ENCODE measurements around the gene NME2.

Gene NME2

DNA sequence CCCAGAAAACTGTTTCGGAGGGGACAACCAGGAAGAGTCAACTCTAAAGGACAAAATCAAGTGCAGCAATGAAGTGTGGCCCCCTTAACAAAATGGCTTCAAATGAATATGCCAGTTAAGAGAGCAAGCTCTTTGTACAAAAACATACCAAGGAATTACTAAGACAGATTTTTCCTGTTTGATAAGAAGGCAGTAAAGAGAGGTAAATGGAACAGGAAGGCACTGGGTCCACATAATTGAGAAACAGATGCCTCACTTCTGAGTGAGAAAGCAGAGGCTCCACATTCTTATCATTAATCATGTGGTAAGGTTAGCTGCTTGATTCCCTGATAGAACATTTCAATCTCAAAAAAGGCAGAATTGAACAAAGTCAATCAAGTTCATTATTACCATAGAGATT is 48.7 kb downstream of the NME2 start:
- DNase-seq: no peak

DNA sequence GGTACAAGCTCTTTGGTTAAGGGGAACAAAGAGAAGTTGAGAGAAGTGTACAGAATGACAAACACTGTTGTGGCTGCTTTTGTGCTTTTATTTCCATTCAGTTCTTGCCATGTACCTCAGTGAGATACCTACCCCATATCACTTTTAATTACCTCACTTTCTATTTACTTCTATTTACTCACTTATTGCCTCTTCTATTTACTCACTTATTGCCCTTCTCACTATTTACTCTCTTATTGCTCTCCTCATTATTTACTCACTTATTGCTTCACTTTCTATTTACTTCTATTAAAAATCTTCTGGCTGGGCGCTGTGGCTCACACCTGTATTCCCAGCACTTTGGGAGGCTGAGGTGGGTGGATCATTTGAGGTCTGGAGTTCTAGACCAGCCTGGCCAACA is 51.7 kb downstream of the NME2 start:
- DNase-seq: no peak

DNA sequence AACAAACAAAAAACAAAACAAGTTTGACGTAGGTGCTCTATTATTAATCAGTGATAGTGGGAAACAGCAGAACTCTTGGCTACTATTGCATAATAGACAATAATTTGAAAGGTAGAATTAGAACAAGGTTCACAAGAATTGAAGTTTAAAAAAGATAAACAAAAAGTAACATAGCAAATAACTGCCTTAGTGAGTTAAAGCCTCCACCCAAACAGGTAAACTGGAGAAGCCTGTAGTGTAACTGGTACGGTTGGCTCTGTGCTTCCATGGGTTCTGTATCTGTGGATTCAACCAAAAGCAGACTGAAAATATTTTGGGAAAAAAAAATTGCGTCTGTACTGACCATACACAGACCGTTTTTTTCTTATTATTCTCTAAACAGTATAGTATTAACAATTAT is 55.1 kb downstream of the NME2 start:
- DNase-seq: no peak

Measured in inflammatory macrophage (primary cell).